Activated naive CD8-positive, alpha-beta T cell (primary cell): Measurements from ENCODE around the gene CD6.
A peak's percentile ranks its signal among the peaks of the same experiment; 100 is the strongest.

Experiments
- H3K27ac Mint-ChIP-seq: one replicate; pipeline ENCODE4 v1.8.0; 2021; ENCODE audit warnings: mixed read lengths
- H3K27me3 Mint-ChIP-seq: one replicate; pipeline ENCODE4 v1.8.0; 2021; ENCODE audit warnings: mixed read lengths
- H3K36me3 Mint-ChIP-seq: one replicate; pipeline ENCODE4 v1.8.0; 2021; ENCODE audit warnings: mixed read lengths
- H3K4me1 Mint-ChIP-seq: one replicate; pipeline ENCODE4 v1.8.0; 2021; ENCODE audit warnings: low read depth, mixed read lengths
- H3K4me3 Mint-ChIP-seq: one replicate; pipeline ENCODE4 v1.8.0; 2021; ENCODE audit warnings: mild to moderate bottlenecking, mixed read lengths
- H3K9me3 Mint-ChIP-seq: one replicate; pipeline ENCODE4 v1.8.0; 2021; ENCODE audit warnings: low read depth, mixed read lengths

The CD6 gene

DNA sequence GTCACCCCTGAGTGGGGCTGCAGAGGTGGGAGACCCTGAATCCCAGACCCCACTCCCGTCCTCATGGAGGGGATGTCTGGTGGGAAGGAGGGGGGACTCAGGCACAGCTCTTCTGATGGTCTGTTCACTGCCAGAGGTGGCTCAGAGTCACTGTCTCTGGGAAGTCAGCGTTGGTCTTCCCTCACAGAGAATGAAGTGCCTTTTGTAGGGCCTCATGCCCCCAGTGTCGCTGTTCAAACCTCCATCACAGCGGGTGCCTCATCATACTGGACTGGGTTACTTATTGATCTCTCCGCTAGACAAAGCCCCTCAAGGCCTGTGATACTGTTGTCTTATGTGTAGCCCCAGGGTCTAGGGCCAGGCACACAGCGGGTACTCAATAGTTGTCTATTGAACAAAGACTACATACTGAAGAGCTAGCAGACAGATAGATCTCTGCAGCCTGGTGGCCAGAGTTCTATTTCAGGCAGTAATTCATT is 41.3 kb downstream of the CD6 start:
- Mint-ChIP-seq H3K4me1 (peaks cover 41% of the 10 kb centered on the region), H3K27me3 (no peaks in the 10 kb centered on the region), H3K9me3 (no peaks in the 10 kb centered on the region), H3K4me3 (no peak overlapping the region), H3K27ac (peak overlapping the region; percentile 82), H3K36me3 (peaks cover 11% of the 10 kb centered on the region)

DNA sequence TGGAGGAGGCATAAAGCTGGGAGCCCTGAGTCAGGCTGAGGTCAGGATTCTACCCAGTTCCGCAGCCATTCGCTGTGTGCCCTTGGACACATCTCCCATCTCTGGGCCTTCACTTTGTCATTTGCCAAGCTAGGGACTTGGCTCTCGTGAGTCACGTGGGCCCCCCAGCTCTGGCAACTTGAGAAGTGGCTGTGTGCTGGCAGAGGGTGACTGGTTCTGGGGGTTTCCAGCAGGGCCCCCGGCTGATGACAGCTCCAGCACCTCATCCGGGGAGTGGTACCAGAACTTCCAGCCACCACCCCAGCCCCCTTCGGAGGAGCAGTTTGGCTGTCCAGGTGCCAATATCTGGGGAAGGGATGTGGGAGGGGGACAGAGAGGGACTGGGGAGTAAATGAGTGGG is 46.6 kb downstream of the CD6 start:
- peaks cover 49% of the 10 kb centered on the region for H3K4me1 Mint-ChIP-seq
- peaks cover 5% of the 10 kb centered on the region for H3K36me3 Mint-ChIP-seq
- H3K9me3 Mint-ChIP-seq: no peaks in the 10 kb centered on the region
- peak overlapping the region; percentile 31 for H3K27ac Mint-ChIP-seq
- peak overlapping the region; percentile 13 for H3K4me3 Mint-ChIP-seq
- H3K27me3 Mint-ChIP-seq: no peaks in the 10 kb centered on the region

- H3K36me3 Mint-ChIP-seq: peaks cover 4% of the 10 kb centered on the region
- H3K4me1 Mint-ChIP-seq: peaks cover 58% of the 10 kb centered on the region
- H3K9me3 Mint-ChIP-seq: no peaks in the 10 kb centered on the region
- H3K27me3 Mint-ChIP-seq: no peaks in the 10 kb centered on the region
- H3K4me3 Mint-ChIP-seq: no peak overlapping the region
- H3K27ac Mint-ChIP-seq: peak overlapping the region; percentile 93
These were observed 47.8 kb downstream of the CD6 start for GRCh38 chr11:61019037-61019831.

- peak overlapping the region; percentile 82 for H3K4me3 Mint-ChIP-seq
- H3K9me3 Mint-ChIP-seq: no peaks in the 10 kb centered on the region
These were observed 48.4 kb downstream of the CD6 start for GRCh38 chr11:61019832-61020405.

DNA sequence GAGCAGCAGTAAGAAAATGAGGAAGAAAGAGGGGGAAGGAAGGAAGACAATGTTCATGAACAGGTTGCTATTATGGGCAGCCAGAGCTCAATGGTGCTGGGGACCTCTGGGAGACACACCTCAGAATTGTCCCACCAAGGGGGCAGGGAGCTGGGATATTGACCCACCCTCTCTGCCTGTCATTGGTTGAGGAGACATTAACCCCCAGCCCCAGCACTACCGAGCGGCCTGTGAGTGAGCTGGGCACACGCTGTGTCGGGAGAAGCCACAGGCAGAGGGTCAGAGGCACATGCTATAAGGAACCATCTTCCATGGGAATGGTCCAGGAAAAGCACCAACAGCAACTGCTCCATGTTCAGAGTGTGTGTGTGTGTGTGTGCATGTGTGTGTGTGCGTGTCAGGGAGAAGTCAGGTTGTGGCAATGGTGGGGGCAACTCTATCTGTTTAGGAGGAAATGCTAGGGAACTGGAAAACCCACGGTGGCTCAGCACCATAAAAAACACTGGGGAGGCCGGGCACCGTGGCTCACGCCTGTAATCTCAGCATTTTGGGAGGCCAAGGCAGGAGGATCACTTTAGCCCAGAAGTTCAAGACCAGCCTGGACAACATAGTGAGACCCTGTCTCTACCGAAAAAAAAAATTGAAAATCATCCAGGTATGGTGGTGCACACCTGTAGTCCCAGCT is 49.2 kb downstream of the CD6 start:
- H3K27me3 Mint-ChIP-seq: no peaks in the 10 kb centered on the region
- H3K36me3 Mint-ChIP-seq: peaks cover 7% of the 10 kb centered on the region
- no peaks in the 10 kb centered on the region for H3K9me3 Mint-ChIP-seq
- peak overlapping the region; percentile 82 for H3K4me3 Mint-ChIP-seq
- H3K27ac Mint-ChIP-seq: peak overlapping the region; percentile 93
- H3K4me1 Mint-ChIP-seq: peaks cover 67% of the 10 kb centered on the region

More at GRCh38 chr11:61019832-61020405, 48.4 kb downstream of the CD6 start:
- peaks cover 4% of the 10 kb centered on the region for H3K36me3 Mint-ChIP-seq
- peak overlapping the region; percentile 93 for H3K27ac Mint-ChIP-seq
- H3K27me3 Mint-ChIP-seq: no peaks in the 10 kb centered on the region
- peaks cover 63% of the 10 kb centered on the region for H3K4me1 Mint-ChIP-seq

GRCh38 chr11:61021661-61022212 is 50.3 kb downstream of the CD6 start:
- H3K4me3 Mint-ChIP-seq: peak overlapping the region; percentile 82
- H3K27me3 Mint-ChIP-seq: no peaks in the 10 kb centered on the region
- peaks cover 7% of the 10 kb centered on the region for H3K36me3 Mint-ChIP-seq
- H3K27ac Mint-ChIP-seq: peak overlapping the region; percentile 93
- peaks cover 73% of the 10 kb centered on the region for H3K4me1 Mint-ChIP-seq
- no peaks in the 10 kb centered on the region for H3K9me3 Mint-ChIP-seq

DNA sequence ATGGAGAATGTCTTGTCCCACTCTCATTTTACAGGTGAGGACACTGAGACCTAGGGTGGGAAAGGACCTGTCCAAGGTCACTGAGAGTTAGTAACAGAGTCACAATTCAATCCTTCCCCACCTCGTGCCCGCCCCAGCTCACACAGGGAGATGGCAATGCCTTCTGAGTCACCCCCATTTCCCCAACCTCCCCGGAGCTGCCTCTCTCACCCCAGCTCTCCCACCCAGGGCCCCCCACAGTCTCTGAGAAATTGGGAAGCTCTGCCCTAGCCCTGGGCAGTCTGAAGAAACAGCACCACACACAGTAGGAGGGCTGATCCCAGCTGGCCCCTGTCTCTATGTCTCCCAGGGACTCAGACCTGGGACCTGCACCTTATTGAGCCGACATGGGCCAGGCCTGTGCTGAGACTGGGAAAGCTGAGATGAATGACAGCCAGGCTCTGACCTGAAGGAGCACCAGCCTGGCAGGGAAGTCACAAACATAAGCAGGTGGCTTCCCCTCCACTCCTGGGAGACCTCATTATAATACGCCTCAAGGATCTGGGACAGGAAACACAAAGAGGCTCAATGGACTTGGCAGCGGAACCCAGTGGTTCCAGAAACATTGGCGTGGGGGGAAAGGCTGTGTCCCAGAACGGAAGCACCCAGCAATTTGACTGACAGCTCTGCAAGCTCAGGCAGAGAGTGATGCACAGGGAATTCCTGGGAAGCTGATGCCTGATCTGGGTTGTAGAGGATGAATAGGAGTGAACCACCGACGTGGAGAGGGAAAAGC is 51.0 kb downstream of the CD6 start:
- H3K9me3 Mint-ChIP-seq: no peaks in the 10 kb centered on the region
- H3K27me3 Mint-ChIP-seq: no peaks in the 10 kb centered on the region
- peak overlapping the region; percentile 93 for H3K27ac Mint-ChIP-seq
- peaks cover 7% of the 10 kb centered on the region for H3K36me3 Mint-ChIP-seq
- H3K4me1 Mint-ChIP-seq: peaks cover 78% of the 10 kb centered on the region
- peak overlapping the region; percentile 82 for H3K4me3 Mint-ChIP-seq

DNA sequence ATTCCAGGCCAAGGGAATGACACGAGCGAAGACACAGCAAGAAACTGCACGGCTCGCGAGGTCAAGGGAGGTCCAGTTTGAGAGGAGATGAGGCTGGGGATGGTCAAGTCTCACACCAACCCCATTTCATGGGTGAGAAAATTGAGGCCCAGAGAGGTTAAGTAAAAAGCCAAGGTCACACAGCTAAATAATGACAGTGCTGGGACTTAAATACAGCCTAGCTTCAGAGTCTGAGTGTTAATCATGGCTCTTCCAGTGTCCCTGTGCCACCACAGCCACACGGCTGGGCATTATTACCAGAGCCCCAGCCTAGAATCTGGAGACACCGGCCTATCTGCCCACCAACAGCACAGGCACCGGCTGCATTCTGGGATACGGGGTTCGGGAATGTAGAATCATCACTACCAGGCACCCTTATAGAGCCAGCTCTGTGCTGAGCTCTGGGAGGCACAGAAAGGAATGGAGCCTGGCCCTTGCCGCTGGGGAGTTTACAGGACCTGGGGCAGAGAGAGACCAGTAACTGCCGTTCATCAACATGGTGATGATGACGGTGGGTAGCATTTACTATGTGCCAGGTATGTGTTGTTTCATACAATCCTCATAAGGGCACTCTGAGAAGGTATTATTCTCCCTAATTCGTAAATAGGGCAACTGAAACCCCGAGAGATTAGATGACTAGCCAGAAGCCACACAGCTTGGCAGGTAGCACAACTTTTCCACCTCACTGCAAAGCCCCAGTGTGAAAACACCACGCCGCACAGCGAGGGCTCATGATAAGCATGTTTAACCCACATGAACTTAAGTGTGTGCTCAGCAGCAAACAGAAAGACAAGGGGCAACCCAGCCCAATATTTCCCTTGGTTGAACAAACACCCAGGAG is 51.8 kb downstream of the CD6 start:
- Mint-ChIP-seq H3K4me3 (peak overlapping the region; percentile 82), H3K4me1 (peaks cover 84% of the 10 kb centered on the region), H3K36me3 (peaks cover 7% of the 10 kb centered on the region), H3K27ac (peak overlapping the region; percentile 93), H3K27me3 (no peaks in the 10 kb centered on the region), H3K9me3 (no peaks in the 10 kb centered on the region)

DNA sequence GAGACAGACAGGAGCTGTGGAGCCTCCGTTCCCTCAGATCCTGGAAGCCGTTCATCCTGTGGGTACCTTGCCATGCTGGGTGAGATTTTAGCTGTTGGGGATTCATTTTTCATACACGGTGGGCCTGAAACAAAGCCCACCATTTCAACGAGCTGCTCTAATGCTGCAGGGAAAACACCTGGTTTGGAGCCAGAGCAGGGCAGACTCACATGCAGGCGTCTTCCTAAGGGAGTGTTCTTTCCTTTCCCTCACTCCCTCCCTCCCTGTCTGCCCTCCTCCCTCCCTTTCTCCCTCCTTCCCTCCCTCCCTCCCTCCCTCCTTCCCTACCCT is 52.5 kb downstream of the CD6 start:
- H3K9me3 Mint-ChIP-seq: no peaks in the 10 kb centered on the region
- H3K27me3 Mint-ChIP-seq: no peaks in the 10 kb centered on the region
- peaks cover 7% of the 10 kb centered on the region for H3K36me3 Mint-ChIP-seq
- H3K4me1 Mint-ChIP-seq: peaks cover 87% of the 10 kb centered on the region
- peak overlapping the region; percentile 93 for H3K27ac Mint-ChIP-seq
- peak overlapping the region; percentile 82 for H3K4me3 Mint-ChIP-seq

- Mint-ChIP-seq H3K36me3 (peaks cover 9% of the 10 kb centered on the region), H3K4me1 (peaks cover 93% of the 10 kb centered on the region), H3K9me3 (no peaks in the 10 kb centered on the region), H3K4me3 (peak overlapping the region; percentile 94), H3K27ac (peak overlapping the region; percentile 92), H3K27me3 (no peaks in the 10 kb centered on the region)
These were observed 53.7 kb downstream of the CD6 start for GRCh38 chr11:61024938-61025820.

GRCh38 chr11:61025821-61026120 is 54.3 kb downstream of the CD6 start:
- H3K27ac Mint-ChIP-seq: peak overlapping the region; percentile 92
- H3K27me3 Mint-ChIP-seq: no peaks in the 10 kb centered on the region
- peaks cover 92% of the 10 kb centered on the region for H3K4me1 Mint-ChIP-seq
- no peaks in the 10 kb centered on the region for H3K9me3 Mint-ChIP-seq
- H3K36me3 Mint-ChIP-seq: peaks cover 7% of the 10 kb centered on the region
- H3K4me3 Mint-ChIP-seq: peak overlapping the region; percentile 94

- H3K27ac Mint-ChIP-seq: peak overlapping the region; percentile 100
- peaks cover 90% of the 10 kb centered on the region for H3K4me1 Mint-ChIP-seq
- peaks cover 8% of the 10 kb centered on the region for H3K36me3 Mint-ChIP-seq
- no peaks in the 10 kb centered on the region for H3K9me3 Mint-ChIP-seq
- no peaks in the 10 kb centered on the region for H3K27me3 Mint-ChIP-seq
- peak overlapping the region; percentile 94 for H3K4me3 Mint-ChIP-seq
These were observed 54.9 kb downstream of the CD6 start for GRCh38 chr11:61026121-61027031.
